Renal cortex interstitium (tissue), 11 donors: ENCODE data around the gene CEP95. TPM values are rescaled to one million over a fixed set of nuclear protein-coding genes. Genes with fewer than 3 reads are reported as not detected.
"Not testable (repeated sequence)": the region's sequence is repeated elsewhere in the genome, so short reads cannot be mapped to it uniquely, and the experiment has no call there.

Source experiments
- DNase-seq, 11 donors: peaks; one replicate each; pipeline ENCODE4 v3.0.0-alpha.2; 2013; ENCODE audit warnings: low read depth in 9 of 11, low spot score in 4 of 11; ENCODE audit errors: extremely low read depth in 1 of 11
- polyA plus RNA-seq, 3 donors: library from polyadenylated mRNA; unstranded; fragments of 120-200 nt; gene quantifications; one replicate each; pipeline ENCODE4 v1.2.1, GENCODE V29; 2013; ENCODE audit not compliant: insufficient read length in 3 of 3

CEP95 gene
- polyA plus RNA-seq, 3 donors, result 91.7 to 181 (median 109) TPM

DNA sequence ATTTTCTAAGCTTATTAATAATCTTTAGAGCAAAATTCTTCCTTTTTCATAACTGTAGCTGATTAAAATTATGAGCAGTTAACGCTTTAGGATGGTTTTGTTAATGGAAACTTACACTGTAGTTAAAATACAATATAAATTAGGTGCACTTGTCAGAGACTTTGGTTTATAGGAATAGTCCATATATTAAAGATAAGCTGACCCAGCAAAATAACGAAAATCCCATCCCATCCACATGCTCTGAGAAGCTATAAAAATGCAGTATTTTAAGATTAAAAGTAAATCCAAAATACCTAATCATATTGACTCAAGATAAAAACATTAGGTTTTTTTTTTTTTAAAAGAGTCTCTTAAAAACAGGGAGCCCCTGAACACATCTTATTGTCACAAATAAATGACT is 38.0 kb downstream of the CEP95 start:
- DNase-seq, result no peak

GRCh38 chr17:64546716-64547115 is 39.9 kb downstream of the CEP95 start:
- no peak for DNase-seq

DNA sequence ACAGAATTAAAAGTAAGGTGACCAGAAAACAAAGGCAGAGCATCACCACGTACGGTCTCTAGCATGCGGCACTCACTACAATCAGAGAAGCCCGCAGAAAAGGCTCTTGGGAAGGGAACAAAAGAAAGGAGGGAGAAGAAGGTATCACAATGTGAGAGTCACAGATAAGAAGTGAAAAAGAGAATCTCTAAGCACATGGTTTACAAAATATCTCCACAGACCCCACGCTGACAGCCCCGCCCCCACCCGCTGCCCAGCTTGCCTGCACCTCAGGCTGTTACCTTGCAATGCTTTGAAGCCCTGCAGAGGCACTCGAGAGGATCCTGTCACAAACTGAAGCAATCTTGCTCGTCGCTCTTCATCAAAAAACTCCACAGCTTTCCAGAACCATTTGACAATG is 40.5 kb downstream of the CEP95 start:
- DNase-seq, result no peak

GRCh38 chr17:64551461-64551860 is 44.7 kb downstream of the CEP95 start:
- DNase-seq, result no peak

- DNase-seq, result no peak
Measured at GRCh38 chr17:64554028-64554637, 47.4 kb downstream of the CEP95 start.

GRCh38 chr17:64555281-64555680 is 48.5 kb downstream of the CEP95 start:
- DNase-seq, result no peak

- DNase-seq, result no peak
Measured at GRCh38 chr17:64564098-64564497, 57.3 kb downstream of the CEP95 start.

GRCh38 chr17:64565563-64565962 is 58.8 kb downstream of the CEP95 start:
- no peak for DNase-seq

DNA sequence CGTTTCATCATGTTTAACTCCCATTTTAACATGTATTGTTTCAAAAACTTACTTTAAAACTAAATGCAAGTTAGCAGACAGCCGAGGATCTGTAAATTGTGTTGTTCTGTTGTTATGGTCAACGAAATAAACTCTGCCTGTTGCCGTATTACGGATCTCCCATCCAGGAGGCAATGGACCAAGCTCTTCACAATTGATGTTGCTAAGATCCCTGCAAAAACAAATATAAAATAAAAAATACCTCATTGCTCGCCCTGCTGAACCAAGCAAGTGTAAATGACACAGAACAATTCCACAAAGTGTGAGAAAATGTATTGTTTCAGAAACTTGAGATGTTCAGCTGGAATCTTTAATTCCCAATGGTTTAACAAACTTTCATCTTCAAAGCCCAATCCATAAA is 65.0 kb downstream of the CEP95 start:
- DNase-seq, result no peak

DNA sequence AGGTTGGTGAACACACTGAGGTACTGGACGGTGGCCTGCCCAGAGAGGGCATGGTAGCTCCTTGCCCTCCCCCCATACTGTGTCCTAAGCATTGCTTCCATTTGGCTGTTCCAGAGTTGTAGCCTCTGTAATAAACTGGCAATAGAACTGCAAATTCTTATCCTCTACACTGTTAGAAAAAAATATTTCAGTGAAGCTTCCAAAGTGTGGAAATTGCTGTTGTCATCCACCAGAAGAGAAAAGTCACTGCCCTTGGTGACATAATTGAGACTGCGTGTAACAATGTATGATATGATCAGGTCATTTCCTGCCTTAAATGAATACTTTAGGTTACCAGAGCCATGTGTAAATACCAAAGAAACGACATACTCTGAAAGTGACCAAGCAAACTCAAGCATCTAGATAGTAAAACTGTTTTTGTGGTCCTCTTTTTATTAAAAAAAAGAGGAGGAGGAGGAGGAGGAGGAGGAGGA is 65.9 kb downstream of the CEP95 start:
- no peak for DNase-seq

DNA sequence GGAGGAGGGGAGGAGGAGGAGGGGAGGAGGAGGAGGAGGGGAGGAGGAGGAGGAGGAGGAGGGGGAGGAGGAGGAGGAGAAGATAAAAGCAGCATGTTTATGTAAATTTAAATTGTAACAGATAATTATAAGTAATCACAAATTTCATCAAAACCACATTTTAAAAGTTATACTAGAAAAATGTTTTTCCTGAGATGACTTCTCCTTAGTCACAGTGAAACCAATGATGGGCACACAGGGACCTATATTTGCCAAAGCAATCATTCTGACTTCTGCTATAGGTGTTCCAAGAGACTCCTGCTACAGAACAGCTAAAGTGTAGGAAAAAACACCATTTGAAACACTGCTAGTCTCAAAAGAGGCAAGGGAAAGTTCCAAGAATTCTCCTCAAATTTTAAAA is 66.4 kb downstream of the CEP95 start:
- no peak for DNase-seq

GRCh38 chr17:64574646-64575045 is 67.9 kb downstream of the CEP95 start:
- no peak for DNase-seq

GRCh38 chr17:64575431-64575830 is 68.7 kb downstream of the CEP95 start:
- no peak for DNase-seq

DNA sequence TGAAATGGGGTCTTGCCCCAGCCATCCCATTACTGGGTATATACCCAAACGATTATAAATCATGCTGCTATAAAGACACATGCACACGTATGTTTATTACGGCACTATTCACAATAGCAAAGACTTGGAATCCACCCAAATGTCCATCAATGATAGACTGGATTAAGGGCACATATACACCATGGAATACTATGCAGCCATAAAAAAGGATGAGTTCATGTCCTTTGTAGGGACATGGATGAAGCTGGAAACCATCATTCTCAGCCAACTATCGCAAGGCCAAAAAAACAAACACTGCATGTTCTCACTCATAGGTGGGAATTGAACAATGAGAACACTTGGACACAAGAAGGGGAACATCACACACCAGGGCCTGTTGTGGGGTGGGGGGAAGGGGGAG is 70.2 kb downstream of the CEP95 start:
- DNase-seq, result not testable (repeated sequence)

DNA sequence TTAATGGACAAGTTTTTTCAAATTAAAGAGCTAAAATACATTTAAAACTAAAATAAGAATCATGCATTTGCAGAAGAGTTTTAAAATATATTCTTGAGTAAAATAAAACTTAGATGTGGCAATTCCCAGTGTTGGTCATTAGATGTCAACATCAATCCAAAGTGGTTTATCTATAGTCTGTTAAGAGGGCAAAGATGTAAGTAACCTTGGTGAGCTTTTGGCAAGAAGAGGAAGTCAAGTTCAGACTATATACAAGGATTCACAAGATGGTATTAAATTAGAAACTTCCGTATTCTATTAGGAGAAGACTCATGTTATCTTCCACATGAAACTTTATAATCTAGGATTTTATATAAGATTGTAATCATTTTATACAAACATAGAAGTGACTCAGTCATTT is 73.1 kb downstream of the CEP95 start:
- DNase-seq, result no peak

DNA sequence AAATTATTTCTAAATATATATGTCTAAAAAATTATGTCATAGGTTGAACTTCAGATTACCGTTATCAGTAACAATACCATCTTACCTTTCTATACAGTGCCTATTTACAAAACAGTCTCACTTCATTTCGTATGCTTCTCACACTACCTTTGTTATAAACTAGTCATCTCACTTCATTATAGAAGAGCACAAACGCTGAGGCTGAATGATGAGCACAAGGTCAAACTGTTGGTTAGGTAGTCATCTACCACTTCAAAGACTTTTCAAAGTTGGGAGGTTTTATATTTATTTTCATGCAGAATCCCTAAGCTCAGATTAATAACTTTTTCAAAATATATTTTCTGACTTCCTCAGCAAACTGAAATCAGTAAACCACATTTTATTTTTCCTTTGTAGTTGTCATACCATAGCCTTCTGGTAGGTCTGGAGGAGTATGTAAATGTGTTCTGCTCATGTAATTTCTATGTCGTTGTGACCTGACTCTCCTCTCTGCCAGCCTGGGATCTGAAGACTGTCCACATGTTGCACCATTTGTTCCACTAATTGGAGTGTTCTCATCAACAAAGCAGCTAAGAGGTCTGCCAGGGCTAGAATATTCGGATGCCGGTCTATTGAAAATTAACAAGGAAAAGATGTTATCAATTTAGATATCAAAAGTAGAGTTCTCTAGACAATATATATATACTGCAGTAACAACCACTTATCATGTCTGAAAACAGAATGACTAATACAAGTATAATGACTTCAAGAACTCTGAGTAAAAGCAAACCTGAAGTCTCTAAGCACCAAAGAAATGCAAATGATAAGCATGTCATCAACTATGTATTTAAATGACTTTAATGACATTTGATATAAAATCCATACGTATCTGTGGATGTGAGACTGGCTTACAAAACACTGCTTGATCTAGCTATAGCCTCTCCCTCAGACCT is 73.9 kb downstream of the CEP95 start:
- no peak for DNase-seq

GRCh38 chr17:64583038-64583437 is 76.3 kb downstream of the CEP95 start:
- DNase-seq, result no peak

- no peak for DNase-seq
Measured at GRCh38 chr17:64585146-64585545, 78.4 kb downstream of the CEP95 start.
